IMR-90 (cell line): ENCODE data around the gene ZCCHC14.

Source experiments
- BHLHE40 ChIP-seq: fragments of 150-350 bp; IDR thresholded peaks from 2 replicates; pipeline ENCODE4 v1.6.1; 2016; ENCODE audit warnings: mild to moderate bottlenecking, low read depth, low read length
- CEBPB ChIP-seq: IDR thresholded peaks from 2 replicates; pipeline ENCODE4 v1.6.1; 2012; ENCODE audit warnings: low read depth, low read length, improper control_type of control experiment
- CHD1 ChIP-seq: IDR thresholded peaks from 2 replicates; pipeline ENCODE4 v1.6.1; 2012; ENCODE audit warnings: low read depth, low read length, improper control_type of control experiment
- CTCF ChIP-seq: conservative IDR thresholded peaks from 2 replicates; pipeline ENCODE4 v1.5.1; 2012; ENCODE audit warnings: mild to moderate bottlenecking, low read depth, low read length, improper control_type of control experiment
- ELK1 ChIP-seq: fragments of 150-350 bp; IDR thresholded peaks from 2 replicates; pipeline ENCODE4 v1.6.1; 2016; ENCODE audit warnings: low read depth, mild to moderate bottlenecking, low read length, moderate library complexity, borderline replicate concordance
- MAFK ChIP-seq: IDR thresholded peaks from 2 replicates; pipeline ENCODE4 v1.6.1; 2012; ENCODE audit warnings: low read depth, low read length, improper control_type of control experiment
- MXI1 ChIP-seq: IDR thresholded peaks from 2 replicates; pipeline ENCODE4 v1.6.1; 2012; ENCODE audit warnings: low read depth, mild to moderate bottlenecking, low read length, moderate library complexity, borderline replicate concordance
- NFE2L2 ChIP-seq: fragments of 150-350 bp; IDR thresholded peaks from 2 replicates; pipeline ENCODE4 v1.6.1; 2016; ENCODE audit warnings: low read depth, mild to moderate bottlenecking, low read length
- POLR2A ChIP-seq: IDR thresholded peaks from 2 replicates; pipeline ENCODE4 v1.6.1; 2012; ENCODE audit warnings: mild to moderate bottlenecking, low read depth, low read length
- RAD21 ChIP-seq: IDR thresholded peaks from 2 replicates; pipeline ENCODE4 v1.6.1; 2012; ENCODE audit warnings: low read length, improper control_type of control experiment
- RCOR1 ChIP-seq: IDR thresholded peaks from 2 replicates; pipeline ENCODE4 v1.6.1; 2012; ENCODE audit warnings: mild to moderate bottlenecking, low read length, improper control_type of control experiment; ENCODE audit not compliant: insufficient replicate concordance
- RFX5 ChIP-seq: IDR thresholded peaks from 2 replicates; pipeline ENCODE4 v1.8.0; 2012; ENCODE audit warnings: low read depth, mild to moderate bottlenecking, low read length, moderate library complexity
- SMC3 ChIP-seq: fragments of 150-350 bp; IDR thresholded peaks from 2 replicates; pipeline ENCODE4 v1.6.1; 2016; ENCODE audit warnings: low read depth, mild to moderate bottlenecking, antibody characterized with exemption, low read length, moderate library complexity
- USF2 ChIP-seq: fragments of 150-350 bp; IDR thresholded peaks from 2 replicates; pipeline ENCODE4 v1.6.1; 2017; ENCODE audit warnings: mild to moderate bottlenecking, antibody characterized with exemption, low read length, low read depth

GRCh38 chr16:87535457-87535854, 42.6 kb upstream of the ZCCHC14 start:
- no peak for TF ChIP-seq CEBPB
- TF ChIP-seq CTCF = no peak
- no peak for TF ChIP-seq POLR2A
- no peak for TF ChIP-seq MAFK
- TF ChIP-seq BHLHE40 = no peak
- TF ChIP-seq CHD1 = no peak
- TF ChIP-seq RFX5 = no peak
- TF ChIP-seq ELK1 = no peak
- TF ChIP-seq NFE2L2 = no peak
- TF ChIP-seq SMC3 = no peak
- no peak for TF ChIP-seq USF2
- no peak for TF ChIP-seq MXI1
- TF ChIP-seq RCOR1 = no peak
- no peak for TF ChIP-seq RAD21
